IMR-90 (cell line): ENCODE results near the gene YAE1.
"Not testable (repeated sequence)": the region's sequence is repeated elsewhere in the genome, so short reads cannot be mapped to it uniquely, and the experiment has no call there.

ENCODE experiments used
- CEBPB ChIP-seq: IDR thresholded peaks from 2 replicates; pipeline ENCODE4 v1.6.1; 2012; ENCODE audit warnings: low read depth, low read length, improper control_type of control experiment
- CTCF ChIP-seq: conservative IDR thresholded peaks from 2 replicates; pipeline ENCODE4 v1.5.1; 2012; ENCODE audit warnings: mild to moderate bottlenecking, low read depth, low read length, improper control_type of control experiment
- MAZ ChIP-seq: IDR thresholded peaks from 2 replicates; pipeline ENCODE4 v1.6.1; 2012; ENCODE audit warnings: low read depth, mild to moderate bottlenecking, low read length, improper control_type of control experiment, moderate library complexity, borderline replicate concordance
- POLR2A ChIP-seq: IDR thresholded peaks from 2 replicates; pipeline ENCODE4 v1.6.1; 2012; ENCODE audit warnings: mild to moderate bottlenecking, low read depth, low read length
- RFX5 ChIP-seq: IDR thresholded peaks from 2 replicates; pipeline ENCODE4 v1.8.0; 2012; ENCODE audit warnings: low read depth, mild to moderate bottlenecking, low read length, moderate library complexity
- SMC3 ChIP-seq: fragments of 150-350 bp; IDR thresholded peaks from 2 replicates; pipeline ENCODE4 v1.6.1; 2016; ENCODE audit warnings: low read depth, mild to moderate bottlenecking, antibody characterized with exemption, low read length, moderate library complexity
- TF ChIP-seq, protein P1 (sequence below): fragments of 150-350 bp; IDR thresholded peaks from 2 replicates; pipeline ENCODE4 v1.6.1; 2017; ENCODE audit warnings: mild to moderate bottlenecking, antibody characterized with exemption, low read length, low read depth

- TF ChIP-seq CTCF, CEBPB, RFX5, POLR2A, SMC3, MAZ: not testable (repeated sequence)
- TF ChIP-seq, protein P1, sequence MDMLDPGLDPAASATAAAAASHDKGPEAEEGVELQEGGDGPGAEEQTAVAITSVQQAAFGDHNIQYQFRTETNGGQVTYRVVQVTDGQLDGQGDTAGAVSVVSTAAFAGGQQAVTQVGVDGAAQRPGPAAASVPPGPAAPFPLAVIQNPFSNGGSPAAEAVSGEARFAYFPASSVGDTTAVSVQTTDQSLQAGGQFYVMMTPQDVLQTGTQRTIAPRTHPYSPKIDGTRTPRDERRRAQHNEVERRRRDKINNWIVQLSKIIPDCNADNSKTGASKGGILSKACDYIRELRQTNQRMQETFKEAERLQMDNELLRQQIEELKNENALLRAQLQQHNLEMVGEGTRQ = not testable (repeated sequence)
Observed at GRCh38 chr7:39544774-39545173, 21.4 kb upstream of the YAE1 start.
